GM18526 (cell line): ENCODE measurements around the gene SFT2D1.

Experiments used
- POLR2A ChIP-seq: IDR thresholded peaks from 3 replicates; pipeline ENCODE4 v1.6.1; 2011; ENCODE audit not compliant: insufficient read length; ENCODE audit errors: extremely low read depth

SFT2D1 gene

GRCh38 chr6:166366921-166367320 is 24.6 kb upstream of the SFT2D1 start:
- no peak for TF ChIP-seq POLR2A

- TF ChIP-seq POLR2A: no peak
Measured at GRCh38 chr6:166365806-166366205, 23.5 kb upstream of the SFT2D1 start.

GRCh38 chr6:166365221-166365620 is 22.9 kb upstream of the SFT2D1 start:
- TF ChIP-seq POLR2A: no peak

GRCh38 chr6:166364456-166364855 is 22.1 kb upstream of the SFT2D1 start:
- TF ChIP-seq POLR2A: no peak

- no peak for TF ChIP-seq POLR2A
Measured at GRCh38 chr6:166361077-166361429, 18.7 kb upstream of the SFT2D1 start.

GRCh38 chr6:166360243-166361076 is 18.1 kb upstream of the SFT2D1 start:
- TF ChIP-seq POLR2A: no peak

GRCh38 chr6:166355552-166355951 is 13.2 kb upstream of the SFT2D1 start:
- no peak for TF ChIP-seq POLR2A

GRCh38 chr6:166354965-166355364 is 12.6 kb upstream of the SFT2D1 start:
- TF ChIP-seq POLR2A: no peak

GRCh38 chr6:166354143-166354542 is 11.8 kb upstream of the SFT2D1 start:
- no peak for TF ChIP-seq POLR2A

- no peak for TF ChIP-seq POLR2A
Measured at GRCh38 chr6:166353507-166353906, 11.2 kb upstream of the SFT2D1 start.

GRCh38 chr6:166352923-166353322 is 10.6 kb upstream of the SFT2D1 start:
- TF ChIP-seq POLR2A: no peak

GRCh38 chr6:166351715-166352285 is 9.5 kb upstream of the SFT2D1 start:
- TF ChIP-seq POLR2A: peak; percentile 17

GRCh38 chr6:166348305-166348949 is 6.1 kb upstream of the SFT2D1 start:
- no peak for TF ChIP-seq POLR2A

GRCh38 chr6:166346965-166347364 is 4.6 kb upstream of the SFT2D1 start:
- TF ChIP-seq POLR2A: no peak

GRCh38 chr6:166346449-166346848 is 4.1 kb upstream of the SFT2D1 start:
- no peak for TF ChIP-seq POLR2A

- TF ChIP-seq POLR2A: no peak
Measured at GRCh38 chr6:166344240-166344639, 1.9 kb upstream of the SFT2D1 start.

GRCh38 chr6:166343150-166343487 is 774 bp upstream of the SFT2D1 start:
- no peak for TF ChIP-seq POLR2A

- no peak for TF ChIP-seq POLR2A
Measured at GRCh38 chr6:166341977-166342348, 382 bp downstream of the SFT2D1 start.
